ENCODE measurements around the gene THAP4. TPM values are rescaled to one million over a fixed set of nuclear protein-coding genes. Genes with fewer than 3 reads are reported as not detected.

THAP4 gene
- total RNA-seq, 3 donors from 2014 or later: 35.3 to 45.9 (median 38.1) TPM

DNA sequence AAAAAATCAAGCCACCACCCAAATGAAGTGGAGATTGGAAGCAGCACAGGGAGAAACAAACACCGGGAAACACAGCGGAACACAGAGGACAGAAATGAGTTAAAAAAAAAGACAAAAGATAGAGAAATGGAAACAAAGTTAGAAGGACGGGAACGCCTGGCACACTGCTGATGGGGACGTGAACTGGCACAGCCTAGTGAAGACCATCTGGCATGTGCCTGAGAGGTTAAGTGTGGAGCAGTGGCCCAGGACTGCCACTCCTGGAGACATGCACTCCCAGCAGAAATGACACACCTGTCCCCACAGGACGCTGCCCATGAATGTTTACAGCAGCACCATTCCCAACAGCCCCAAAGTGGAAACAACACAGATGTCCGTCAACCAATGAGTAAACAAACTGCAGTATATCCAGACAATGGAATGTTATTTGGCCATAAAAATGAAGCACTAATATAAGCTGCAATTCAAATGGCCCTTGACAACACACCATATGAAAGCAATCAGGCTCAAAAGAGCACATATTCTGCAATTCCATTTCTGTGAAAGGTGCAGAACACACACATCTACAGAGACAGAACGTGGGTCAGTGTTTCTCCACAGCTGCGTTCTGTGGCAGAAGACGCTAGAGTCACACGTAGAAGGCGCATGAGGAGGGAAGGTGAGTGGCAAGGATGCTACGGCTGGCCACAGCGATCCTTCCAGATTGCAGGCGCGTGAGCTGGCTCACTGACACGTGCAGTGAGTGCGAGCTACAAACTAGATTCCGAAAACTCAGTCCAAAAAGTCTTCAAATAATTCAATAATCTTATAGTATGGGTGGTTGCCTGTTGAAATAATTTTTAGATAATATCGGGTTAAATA is 24.6 kb downstream of the THAP4 start:
- no peak for DNase-seq (ENCODE audit: low spot score in 2 of 2)
- TF ChIP-seq POLR2AphosphoS5 (IDR thresholded peaks at IDR 0.05) (no peak), POLR2A (IDR thresholded peaks at IDR 0.05) (no peak)
- TF ChIP-seq, protein P1, sequence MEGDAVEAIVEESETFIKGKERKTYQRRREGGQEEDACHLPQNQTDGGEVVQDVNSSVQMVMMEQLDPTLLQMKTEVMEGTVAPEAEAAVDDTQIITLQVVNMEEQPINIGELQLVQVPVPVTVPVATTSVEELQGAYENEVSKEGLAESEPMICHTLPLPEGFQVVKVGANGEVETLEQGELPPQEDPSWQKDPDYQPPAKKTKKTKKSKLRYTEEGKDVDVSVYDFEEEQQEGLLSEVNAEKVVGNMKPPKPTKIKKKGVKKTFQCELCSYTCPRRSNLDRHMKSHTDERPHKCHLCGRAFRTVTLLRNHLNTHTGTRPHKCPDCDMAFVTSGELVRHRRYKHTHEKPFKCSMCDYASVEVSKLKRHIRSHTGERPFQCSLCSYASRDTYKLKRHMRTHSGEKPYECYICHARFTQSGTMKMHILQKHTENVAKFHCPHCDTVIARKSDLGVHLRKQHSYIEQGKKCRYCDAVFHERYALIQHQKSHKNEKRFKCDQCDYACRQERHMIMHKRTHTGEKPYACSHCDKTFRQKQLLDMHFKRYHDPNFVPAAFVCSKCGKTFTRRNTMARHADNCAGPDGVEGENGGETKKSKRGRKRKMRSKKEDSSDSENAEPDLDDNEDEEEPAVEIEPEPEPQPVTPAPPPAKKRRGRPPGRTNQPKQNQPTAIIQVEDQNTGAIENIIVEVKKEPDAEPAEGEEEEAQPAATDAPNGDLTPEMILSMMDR (IDR thresholded peaks at IDR 0.05): no peak
- H3K27me3 ChIP-seq: no peaks in the 10 kb centered on the region
- H3K4me3 ChIP-seq: no peak overlapping the region
- H3K36me3 ChIP-seq: no peaks in the 10 kb centered on the region
- peak overlapping the region in 1 of 2 donors; percentile 25 for H3K27ac ChIP-seq
- peaks cover 0 to 1% of the 10 kb centered on the region in 2 donors for H3K4me1 ChIP-seq
- no peaks in the 10 kb centered on the region for H3K9me3 ChIP-seq
- intact Hi-C loops (cut with DNase I; ENCODE audit: low total_unique reads): no loop called here

DNA sequence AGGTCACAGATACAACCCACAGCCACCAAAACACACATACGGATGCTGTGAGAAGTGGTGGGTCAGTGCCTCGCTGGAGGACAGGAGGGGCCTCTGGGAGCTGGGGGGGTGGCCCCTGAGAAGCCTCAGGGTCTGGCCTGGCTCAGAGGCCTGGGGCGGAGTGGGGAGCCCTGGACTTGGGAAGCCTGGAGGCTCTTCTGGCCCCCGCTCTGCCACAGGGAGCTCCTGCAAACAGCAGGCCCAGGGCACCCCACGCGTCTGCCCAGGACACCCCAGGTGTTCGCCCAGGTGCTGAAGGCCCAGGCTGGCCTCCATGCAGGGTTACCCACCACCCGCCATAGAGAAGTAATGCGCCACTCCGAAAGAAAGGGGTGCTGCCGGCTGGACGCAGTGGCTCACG is 25.9 kb downstream of the THAP4 start:
- no peak for DNase-seq (ENCODE audit: low spot score in 2 of 2)
- Histone ChIP-seq H3K4me3 (no peak overlapping the region), H3K36me3 (no peaks in the 10 kb centered on the region), H3K27me3 (no peaks in the 10 kb centered on the region), H3K4me1 (no peaks in the 10 kb centered on the region), H3K27ac (peak overlapping the region; percentile 63 to 65), H3K9me3 (no peaks in the 10 kb centered on the region)
- intact Hi-C loops (cut with DNase I; ENCODE audit: low total_unique reads): no loop called here
- TF ChIP-seq POLR2A (IDR thresholded peaks at IDR 0.05) (no peak), POLR2AphosphoS5 (IDR thresholded peaks at IDR 0.05) (no peak)
- TF ChIP-seq, protein P1 (IDR thresholded peaks at IDR 0.05): no peak

DNA sequence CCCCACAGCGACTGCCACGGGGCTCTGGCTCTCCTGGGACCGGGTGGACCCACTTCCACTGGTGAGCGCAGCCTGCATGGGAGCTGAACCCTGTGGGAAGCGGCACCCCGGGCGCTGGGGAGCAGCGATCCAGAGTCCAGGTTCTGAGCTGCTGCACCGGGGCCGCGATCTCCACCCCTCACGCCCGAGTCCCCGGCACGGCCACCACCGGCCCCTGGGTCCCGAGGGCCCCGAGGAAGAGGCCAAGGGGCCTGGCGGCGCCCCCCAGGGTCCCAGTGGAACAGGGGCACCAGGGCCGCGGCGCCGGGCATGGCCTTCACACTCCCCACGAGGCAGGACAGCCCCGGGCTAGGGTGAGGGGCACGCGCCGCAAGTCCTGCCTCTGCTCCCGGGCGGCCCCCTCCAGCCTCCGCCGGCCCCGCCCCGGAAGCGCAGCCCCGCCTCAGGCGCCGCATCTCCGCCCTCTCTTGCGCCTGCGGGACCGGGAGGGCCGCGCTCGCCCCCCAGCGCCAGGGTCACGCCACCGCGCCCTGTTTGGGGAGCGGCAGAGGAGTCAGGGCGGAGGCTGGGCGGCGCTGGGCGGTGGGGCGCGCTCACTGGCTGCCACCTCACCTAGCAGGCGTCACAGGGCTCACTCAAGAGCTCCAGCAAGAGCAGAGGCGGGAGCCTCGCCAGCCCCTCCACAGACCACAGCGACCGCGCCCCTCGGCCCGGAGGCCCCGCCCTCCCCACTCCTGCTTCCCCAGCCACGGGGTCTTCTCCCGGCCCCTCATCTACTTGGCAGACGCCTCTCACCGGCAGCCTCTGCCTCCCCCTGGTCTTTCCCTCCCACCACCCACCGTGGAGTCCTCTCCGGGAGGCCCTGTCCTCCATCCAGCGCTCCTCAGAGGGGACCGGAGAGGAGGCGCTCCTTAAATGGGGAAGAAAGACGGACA is 26.8 kb downstream of the THAP4 start:
- DNase-seq (ENCODE audit: low spot score in 2 of 2): peak; percentile 77
- Histone ChIP-seq H3K4me1 (no peaks in the 10 kb centered on the region), H3K36me3 (no peaks in the 10 kb centered on the region), H3K4me3 (peak overlapping the region; percentile 51 to 69 (median 57)), H3K27ac (peak overlapping the region; percentile 63 to 65), H3K27me3 (no peaks in the 10 kb centered on the region), H3K9me3 (no peaks in the 10 kb centered on the region)
- intact Hi-C loops (cut with DNase I; ENCODE audit: low total_unique reads): no loop called here
- TF ChIP-seq, protein P1 (IDR thresholded peaks at IDR 0.05): peak in 2 of 3 donors; percentile 19 to 34
- TF ChIP-seq POLR2A (IDR thresholded peaks at IDR 0.05) (no peak), POLR2AphosphoS5 (IDR thresholded peaks at IDR 0.05) (peak in 1 of 3 donors; percentile 19)

DNA sequence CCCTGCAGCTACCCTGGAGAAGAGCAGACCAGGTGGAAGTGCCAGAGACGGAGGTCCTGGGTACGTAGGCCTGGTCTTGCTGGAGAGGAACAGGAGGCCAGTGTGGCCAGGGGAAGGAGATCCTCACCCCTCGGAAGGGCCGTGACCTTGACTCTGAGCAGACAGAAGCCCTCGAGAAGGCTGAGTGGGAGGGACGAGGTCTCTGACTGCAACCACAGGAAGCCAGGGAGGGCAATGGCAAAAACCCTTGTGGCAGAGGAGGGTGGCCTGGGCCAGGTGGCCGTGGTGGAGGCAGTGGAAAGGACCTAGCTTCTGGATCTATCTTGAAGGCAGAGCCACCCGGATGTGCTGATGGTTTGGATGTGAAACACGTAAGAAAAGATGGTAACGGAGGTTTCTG is 28.1 kb downstream of the THAP4 start:
- intact Hi-C loops (cut with DNase I; ENCODE audit: low total_unique reads): no loop called here

More for the DNA sequence above, 28.1 kb downstream of the THAP4 start:
- DNase-seq (ENCODE audit: low spot score in 2 of 2): no peak
- H3K4me3 ChIP-seq: no peak overlapping the region
- H3K27ac ChIP-seq: no peak overlapping the region
- no peaks in the 10 kb centered on the region for H3K9me3 ChIP-seq
- H3K4me1 ChIP-seq: no peaks in the 10 kb centered on the region
- H3K36me3 ChIP-seq: no peaks in the 10 kb centered on the region
- H3K27me3 ChIP-seq: no peaks in the 10 kb centered on the region
- no peak for TF ChIP-seq POLR2AphosphoS5 (IDR thresholded peaks at IDR 0.05)
- no peak for TF ChIP-seq POLR2A (IDR thresholded peaks at IDR 0.05)
- TF ChIP-seq, protein P1 (IDR thresholded peaks at IDR 0.05): no peak

All from breast epithelium (tissue), 4 donors.